Measurements from ENCODE around the gene C19orf81. TPM values are rescaled to one million over a fixed set of nuclear protein-coding genes. Genes with fewer than 3 reads are reported as not detected.

C19orf81 gene
- total and polyA plus RNA-seq, 7 donors = not detected

- DNase-seq = no peak
- 4% methylated on average over 80 to 81 of the region's 81 CpGs for WGBS, 2 donors
- peaks cover 0 to 7% (median 2%) of the 10 kb centered on the region in 4 donors for H3K4me1 ChIP-seq
- no peaks in the 10 kb centered on the region for H3K36me3 ChIP-seq
- H3K27ac ChIP-seq = no peak overlapping the region
- peaks cover 26 to 83% (median 49%) of the 10 kb centered on the region in 3 donors for H3K27me3 ChIP-seq
- no peak overlapping the region for H3K4me3 ChIP-seq
- intact Hi-C loops (cut with DNase I) = no loop called here
- no peaks in the 10 kb centered on the region for H3K9me3 ChIP-seq
- TF ChIP-seq CTCF (IDR thresholded peaks at IDR 0.05) = no peak
- no peak for TF ChIP-seq POLR2A (IDR thresholded peaks at IDR 0.05)
- TF ChIP-seq POLR2AphosphoS5 (IDR thresholded peaks at IDR 0.05) = no peak
- no peak for TF ChIP-seq EP300 (IDR thresholded peaks at IDR 0.05)
Observed at GRCh38 chr19:50695251-50696093, 46.2 kb downstream of the C19orf81 start.

- TF ChIP-seq EP300 (IDR thresholded peaks at IDR 0.05) (no peak), POLR2AphosphoS5 (IDR thresholded peaks at IDR 0.05) (no peak)
- Histone ChIP-seq H3K27me3 (peaks cover 26 to 82% (median 49%) of the 10 kb centered on the region in 3 donors), H3K4me3 (no peak overlapping the region), H3K36me3 (no peaks in the 10 kb centered on the region), H3K27ac (no peak overlapping the region), H3K9me3 (no peaks in the 10 kb centered on the region), H3K4me1 (peaks cover 0 to 7% (median 2%) of the 10 kb centered on the region in 4 donors)
- WGBS, 2 donors = 55 to 59% methylated on average over 15 of the region's 15 CpGs
- intact Hi-C loops (cut with DNase I) = no loop called here
- no peak for DNase-seq
Observed at GRCh38 chr19:50696094-50696483, 46.8 kb downstream of the C19orf81 start.

- H3K4me1 ChIP-seq = peaks cover 0 to 7% (median 2%) of the 10 kb centered on the region in 4 donors
- no peaks in the 10 kb centered on the region for H3K36me3 ChIP-seq
- DNase-seq = no peak
- TF ChIP-seq POLR2AphosphoS5 (IDR thresholded peaks at IDR 0.05) (no peak), POLR2A (IDR thresholded peaks at IDR 0.05) (no peak)
- peaks cover 26 to 79% (median 55%) of the 10 kb centered on the region in 3 donors for H3K27me3 ChIP-seq
- no peak overlapping the region for H3K4me3 ChIP-seq
- WGBS, 2 donors = 72 to 76% methylated on average over 13 of the region's 13 CpGs
- intact Hi-C loops (cut with DNase I) = no loop called here
- no peak overlapping the region for H3K27ac ChIP-seq
- H3K9me3 ChIP-seq = no peaks in the 10 kb centered on the region
Observed at GRCh38 chr19:50697414-50698124, 48.3 kb downstream of the C19orf81 start.

GRCh38 chr19:50701367-50701985, 52.2 kb downstream of the C19orf81 start:
- no peak overlapping the region for H3K27ac ChIP-seq
- DNase-seq = no peak
- no peaks in the 10 kb centered on the region for H3K36me3 ChIP-seq
- H3K4me1 ChIP-seq = no peaks in the 10 kb centered on the region
- H3K4me3 ChIP-seq = no peak overlapping the region
- peaks cover 0 to 74% (median 38%) of the 10 kb centered on the region in 3 donors for H3K27me3 ChIP-seq
- no peaks in the 10 kb centered on the region for H3K9me3 ChIP-seq
- TF ChIP-seq EP300 (IDR thresholded peaks at IDR 0.05) (no peak), CTCF (IDR thresholded peaks at IDR 0.05) (no peak), POLR2A (IDR thresholded peaks at IDR 0.05) (no peak)
- WGBS, 2 donors = 84 to 94% methylated on average over 13 of the region's 13 CpGs
- intact Hi-C loops (cut with DNase I) = no loop called here

- Histone ChIP-seq H3K27me3 (peaks cover 0 to 66% (median 33%) of the 10 kb centered on the region in 3 donors), H3K4me1 (no peaks in the 10 kb centered on the region), H3K27ac (no peak overlapping the region), H3K36me3 (no peaks in the 10 kb centered on the region), H3K4me3 (no peak overlapping the region), H3K9me3 (no peaks in the 10 kb centered on the region)
- intact Hi-C loops (cut with DNase I) = no loop called here
- no peak for DNase-seq
- TF ChIP-seq CTCF (IDR thresholded peaks at IDR 0.05) (no peak), POLR2A (IDR thresholded peaks at IDR 0.05) (no peak), POLR2AphosphoS5 (IDR thresholded peaks at IDR 0.05) (no peak), EP300 (IDR thresholded peaks at IDR 0.05) (no peak)
- 64 to 69% methylated on average over 23 of the region's 23 CpGs for WGBS, 2 donors
Observed at GRCh38 chr19:50702158-50702870, 53.1 kb downstream of the C19orf81 start.

Measured in sigmoid colon (tissue), 7 donors.